Stomach (tissue), 9 donors: Measurements from ENCODE around the gene CCSER1. TPM values are rescaled to one million over a fixed set of nuclear protein-coding genes. Genes with fewer than 3 reads are reported as not detected.

ENCODE experiments used
- DNase-seq, 2 donors: peaks; one replicate each; pipeline versions ENCODE4 v3.0.0 to v3.0.0-alpha.2; 2013 to 2019
- H3K27ac ChIP-seq, 5 donors: fragments of 200-600 bp in 4 of 5; sonication (generic) in 4 of 5; one replicate each; pipeline ENCODE4 v1.5.1; 2013 to 2019; ENCODE audit warnings: mild to moderate bottlenecking in 1 of 5, moderate library complexity in 1 of 5
- H3K27me3 ChIP-seq, 3 donors: fragments of 200-600 bp; sonication (generic); one replicate each; pipeline ENCODE4 v1.5.1; 2017 to 2019; ENCODE audit warnings: mixed run types in 1 of 3
- H3K36me3 ChIP-seq, 4 donors: fragments of 200-600 bp; sonication (generic); 1 replicate in 3 of 4; 2 replicates in 1 of 4; pipeline ENCODE4 v1.5.1; 2016 to 2019
- H3K4me1 ChIP-seq, 4 donors: fragments of 200-600 bp; sonication (generic); one replicate each; pipeline ENCODE4 v1.5.1; 2016 to 2019
- H3K4me3 ChIP-seq, 4 donors: fragments of 200-600 bp; sonication (generic) in 3 of 4; one replicate each; pipeline ENCODE4 v1.5.1; 2016 to 2019; ENCODE audit warnings: mild to moderate bottlenecking in 1 of 4
- H3K9me3 ChIP-seq, 4 donors: fragments of 200-600 bp; sonication (generic); one replicate each; pipeline ENCODE4 v1.5.1; 2016 to 2019
- EP300 ChIP-seq: sonication (generic); formaldehyde crosslinking; IDR thresholded peaks from one replicate; pipeline ENCODE4 v1.6.1; 2017; ENCODE audit warnings: antibody characterized with exemption
- POLR2A ChIP-seq, 4 donors: fragments of 450-650 bp; IDR thresholded peaks; one replicate each; pipeline ENCODE4 v1.6.1; 2016; ENCODE audit warnings: antibody characterized with exemption in 4 of 4, control low read depth in 2 of 4, mild to moderate bottlenecking in 1 of 4, moderate library complexity in 1 of 4
- POLR2AphosphoS5 ChIP-seq, 3 donors: sonication (generic); formaldehyde crosslinking; IDR thresholded peaks; one replicate each; pipeline ENCODE4 v1.6.1; 2016; ENCODE audit warnings: antibody characterized with exemption in 3 of 3
- WGBS, 5 donors: extraction: QIAGEN DNeasy Blood & Tissue Kit in 3 of 5; methylation state at CpG; one replicate each; pipeline versions ENCODE4 v1.1.5 to v1.1.7; 2013 to 2018; 5-methylcytosine and 5-hydroxymethylcytosine counted together
- intact Hi-C: fragments of 100-400 bp; cut with DNase I; formaldehyde crosslinking; loops from one replicate; pipeline ENCODE4 v1.15.1; 2023; ENCODE audit warnings: low total_unique reads
- polyA plus RNA-seq, 3 donors: library from polyadenylated mRNA; stranded (reverse); fragments of 200-250 nt; gene quantifications; one replicate each; pipeline ENCODE4 v1.2.3, GENCODE V29; 2013
- total RNA-seq, 5 donors: library from RNA; depleted of rRNA; stranded (reverse); fragments of >200 nt; gene quantifications; one replicate each; pipeline versions ENCODE4 v1.1.0 to v1.2.3, GENCODE V29; 2014 to 2016
- TF ChIP-seq, protein P1 (sequence below), 7 experiments: fragments of 450-650 bp in 4 of 7; fragments of 200-600 bp in 3 of 7; sonication (generic) in 3 of 7; IDR thresholded peaks; one replicate each; pipeline ENCODE4 v1.5.1; 2016 to 2019; ENCODE audit warnings: antibody characterized with exemption in 7 of 7, control low read depth in 2 of 7, mild to moderate bottlenecking in 1 of 7
- donor health status: healthy with polysubstance abuse.
- donor health status: Bipolar disorder and iron deficiency.
- donor health status: healthy.

Gene CCSER1
- total and polyA plus RNA-seq, 8 donors: 0.33 to 149 (median 15.2) TPM

DNA sequence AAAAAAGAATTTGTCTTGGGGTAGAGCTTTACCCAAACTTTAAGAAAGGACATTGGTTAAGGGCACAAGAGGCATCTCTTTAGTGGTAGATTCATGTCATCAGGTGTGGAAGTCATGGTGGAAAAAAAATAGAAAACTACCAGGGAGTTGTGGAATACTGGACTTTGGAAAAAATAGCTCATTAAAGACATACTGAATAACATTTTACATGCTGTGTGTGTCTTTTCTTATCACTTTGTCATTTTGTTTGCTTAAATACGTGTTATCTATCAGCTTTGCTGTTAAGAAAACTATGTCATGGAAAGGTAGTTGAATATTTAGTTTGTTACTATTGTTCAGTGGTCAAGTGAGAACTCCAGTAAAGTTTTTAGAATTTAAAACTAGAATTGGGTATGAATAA lies 147.0 kb downstream of the CCSER1 start:
- Histone ChIP-seq H3K4me1 (peaks cover 0 to 9% (median under 1%) of the 10 kb centered on the region in 4 donors), H3K27ac (no peak overlapping the region), H3K9me3 (peaks cover 0 to 8% (median 3%) of the 10 kb centered on the region in 4 donors), H3K4me3 (no peak overlapping the region), H3K27me3 (no peaks in the 10 kb centered on the region), H3K36me3 (no peaks in the 10 kb centered on the region)
- 27 to 55% (median 33%) methylated on average over 1 of the region's 1 CpG for WGBS, 5 donors
- no peak for DNase-seq
- TF ChIP-seq, protein P1, sequence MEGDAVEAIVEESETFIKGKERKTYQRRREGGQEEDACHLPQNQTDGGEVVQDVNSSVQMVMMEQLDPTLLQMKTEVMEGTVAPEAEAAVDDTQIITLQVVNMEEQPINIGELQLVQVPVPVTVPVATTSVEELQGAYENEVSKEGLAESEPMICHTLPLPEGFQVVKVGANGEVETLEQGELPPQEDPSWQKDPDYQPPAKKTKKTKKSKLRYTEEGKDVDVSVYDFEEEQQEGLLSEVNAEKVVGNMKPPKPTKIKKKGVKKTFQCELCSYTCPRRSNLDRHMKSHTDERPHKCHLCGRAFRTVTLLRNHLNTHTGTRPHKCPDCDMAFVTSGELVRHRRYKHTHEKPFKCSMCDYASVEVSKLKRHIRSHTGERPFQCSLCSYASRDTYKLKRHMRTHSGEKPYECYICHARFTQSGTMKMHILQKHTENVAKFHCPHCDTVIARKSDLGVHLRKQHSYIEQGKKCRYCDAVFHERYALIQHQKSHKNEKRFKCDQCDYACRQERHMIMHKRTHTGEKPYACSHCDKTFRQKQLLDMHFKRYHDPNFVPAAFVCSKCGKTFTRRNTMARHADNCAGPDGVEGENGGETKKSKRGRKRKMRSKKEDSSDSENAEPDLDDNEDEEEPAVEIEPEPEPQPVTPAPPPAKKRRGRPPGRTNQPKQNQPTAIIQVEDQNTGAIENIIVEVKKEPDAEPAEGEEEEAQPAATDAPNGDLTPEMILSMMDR (IDR thresholded peaks at IDR 0.05): no peak
- no peak for TF ChIP-seq EP300
- no peak for TF ChIP-seq POLR2A (IDR thresholded peaks at IDR 0.05)
- no peak for TF ChIP-seq POLR2AphosphoS5 (IDR thresholded peaks at IDR 0.05)
- intact Hi-C loops: no loop called here

DNA sequence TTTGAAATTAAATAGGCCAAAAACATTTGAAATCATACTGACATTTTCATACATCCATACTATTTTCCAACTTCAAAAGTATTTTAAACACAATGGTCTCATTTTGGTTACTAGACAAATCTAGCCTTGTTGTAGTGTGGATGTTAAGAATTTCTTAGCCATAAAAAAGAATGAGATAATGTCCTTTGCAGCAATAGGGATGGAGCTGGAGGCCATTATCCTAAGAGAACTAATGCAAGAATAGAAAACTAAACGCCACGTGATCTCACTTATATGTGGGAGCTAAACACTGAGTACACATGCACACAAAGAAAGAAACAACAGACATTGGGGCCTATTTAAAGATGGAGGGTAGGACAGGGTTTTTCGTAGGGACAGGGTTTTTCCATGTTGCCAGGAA lies 153.8 kb downstream of the CCSER1 start:
- no peak overlapping the region for H3K4me3 ChIP-seq
- WGBS, 5 donors: 60 to 90% (median 87%) methylated on average over 3 of the region's 3 CpGs
- H3K9me3 ChIP-seq: no peaks in the 10 kb centered on the region
- no peak for TF ChIP-seq POLR2AphosphoS5 (IDR thresholded peaks at IDR 0.05)
- TF ChIP-seq, protein P1 (IDR thresholded peaks at IDR 0.05): no peak
- TF ChIP-seq EP300: no peak
- no peak for TF ChIP-seq POLR2A (IDR thresholded peaks at IDR 0.05)
- peaks cover 0 to 7% (median 3%) of the 10 kb centered on the region in 4 donors for H3K4me1 ChIP-seq
- no peaks in the 10 kb centered on the region for H3K36me3 ChIP-seq
- intact Hi-C loops: no loop called here
- DNase-seq: no peak
- no peaks in the 10 kb centered on the region for H3K27me3 ChIP-seq
- no peak overlapping the region for H3K27ac ChIP-seq

DNA sequence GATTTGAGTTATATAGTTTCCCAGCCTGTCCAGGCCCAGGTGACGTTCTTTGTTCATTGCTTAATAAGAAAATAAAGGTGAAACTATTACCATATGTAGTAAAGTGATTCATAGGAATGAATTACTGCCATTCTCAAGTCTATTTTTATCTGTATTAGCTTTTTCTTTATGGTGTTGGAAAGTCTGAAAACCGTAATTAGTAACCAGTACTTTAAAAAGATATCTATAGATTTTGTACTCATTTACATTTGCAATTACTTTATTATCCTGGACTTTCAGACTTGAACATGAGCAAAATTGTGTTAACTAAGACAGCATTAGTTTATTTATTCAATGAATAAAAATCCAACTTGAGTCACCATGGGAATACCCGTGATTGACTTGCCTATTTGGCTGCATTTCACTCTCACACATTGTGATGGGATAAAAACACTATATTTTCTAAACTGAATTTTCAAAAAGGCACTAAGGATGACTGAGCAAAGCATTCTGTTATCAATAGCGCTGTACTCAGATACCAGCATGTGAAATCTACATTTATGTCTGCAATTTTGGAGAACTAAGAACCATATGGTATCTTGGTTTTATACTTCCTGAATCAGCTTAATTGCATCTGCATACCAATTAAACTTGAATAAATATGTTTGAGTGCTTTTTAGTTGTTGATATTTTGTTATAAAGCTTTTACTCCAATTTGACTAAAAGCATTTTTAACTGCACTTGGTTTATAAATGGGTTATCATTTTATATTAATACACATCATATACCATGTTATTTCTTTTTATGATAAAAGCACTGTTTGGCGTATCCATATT lies 154.6 kb downstream of the CCSER1 start:
- no peak overlapping the region for H3K4me3 ChIP-seq
- WGBS, 5 donors: 85 to 91% (median 90%) methylated on average over 5 of the region's 5 CpGs
- peaks cover 0 to 7% (median 3%) of the 10 kb centered on the region in 4 donors for H3K4me1 ChIP-seq
- TF ChIP-seq, protein P1 (IDR thresholded peaks at IDR 0.05): no peak
- H3K27me3 ChIP-seq: no peaks in the 10 kb centered on the region
- H3K36me3 ChIP-seq: no peaks in the 10 kb centered on the region
- no peaks in the 10 kb centered on the region for H3K9me3 ChIP-seq
- intact Hi-C loops: no loop called here
- DNase-seq: no peak
- no peak overlapping the region for H3K27ac ChIP-seq

DNA sequence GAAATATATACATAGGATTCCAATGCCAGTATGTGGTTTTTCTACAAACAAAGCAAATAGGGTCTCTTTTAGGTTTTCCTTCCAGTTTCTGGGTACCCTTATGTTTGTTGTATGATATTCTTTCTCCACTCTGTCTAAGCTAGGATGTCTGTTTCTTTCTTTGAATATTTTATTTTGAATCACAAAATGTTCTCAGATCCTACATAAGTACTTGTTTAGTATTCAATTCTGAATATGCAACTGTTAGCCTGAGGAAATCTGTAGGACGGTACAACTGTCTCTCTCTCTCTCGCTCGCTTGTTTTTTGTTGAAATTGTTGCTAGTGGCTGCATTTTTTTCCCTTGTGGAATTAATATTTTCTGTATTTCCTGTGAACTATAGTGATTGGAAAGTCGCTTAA lies 163.2 kb downstream of the CCSER1 start:
- intact Hi-C loops: loop anchor here (10.0 kb wide), 1 partner anchor 256 kb away; no protein-coding TSS in a partner anchor
- no peaks in the 10 kb centered on the region for H3K4me1 ChIP-seq
- DNase-seq: no peak
- H3K27me3 ChIP-seq: no peaks in the 10 kb centered on the region
- no peaks in the 10 kb centered on the region for H3K36me3 ChIP-seq
- no peak overlapping the region for H3K27ac ChIP-seq
- 85 to 93% (median 92%) methylated on average over 4 of the region's 4 CpGs for WGBS, 5 donors
- H3K4me3 ChIP-seq: no peak overlapping the region
- no peak for TF ChIP-seq EP300
- TF ChIP-seq, protein P1 (IDR thresholded peaks at IDR 0.05): no peak
- no peak for TF ChIP-seq POLR2A (IDR thresholded peaks at IDR 0.05)
- TF ChIP-seq POLR2AphosphoS5 (IDR thresholded peaks at IDR 0.05): no peak
- no peaks in the 10 kb centered on the region for H3K9me3 ChIP-seq
